Kidney epithelial cell (primary cell): ENCODE measurements around the gene NUB1. TPM values are rescaled to one million over a fixed set of nuclear protein-coding genes. Genes with fewer than 3 reads are reported as not detected.

Experiments used
- DNase-seq: peaks from one replicate; pipeline ENCODE4 v3.0.0-alpha.2; 2010; ENCODE audit warnings: low read depth
- H3K27me3 ChIP-seq: 2 replicates; pipeline ENCODE4 v1.6.0; 2011; ENCODE audit warnings: low read length; ENCODE audit not compliant: control insufficient read depth, insufficient read depth
- H3K36me3 ChIP-seq: 2 replicates; pipeline ENCODE4 v1.5.1; 2011; ENCODE audit warnings: low read length; ENCODE audit not compliant: control insufficient read depth, insufficient read depth
- H3K4me3 ChIP-seq: 2 replicates; pipeline ENCODE4 v1.5.1; 2011; ENCODE audit warnings: low read depth, mild to moderate bottlenecking, control low read depth, low read length
- total RNA-seq: library from RNA; depleted of rRNA; stranded (reverse); fragments of >200 nt; gene quantifications from 2 replicates; pipeline ENCODE4 v1.2.3, GENCODE V29; 2015
- TF ChIP-seq, protein P1 (sequence below): IDR thresholded peaks from 2 replicates; pipeline ENCODE4 v1.5.1; 2011; ENCODE audit warnings: mild to moderate bottlenecking, moderate library complexity, low read length, control low read depth, inconsistent platforms; ENCODE audit not compliant: insufficient read depth, poor library complexity, severe bottlenecking

The NUB1 gene
- total RNA-seq, 1 donor from 2014 or later: 60.2 TPM

GRCh38 chr7:151398446-151399304 is 57.1 kb downstream of the NUB1 start:
- no peak for DNase-seq
- TF ChIP-seq, protein P1, sequence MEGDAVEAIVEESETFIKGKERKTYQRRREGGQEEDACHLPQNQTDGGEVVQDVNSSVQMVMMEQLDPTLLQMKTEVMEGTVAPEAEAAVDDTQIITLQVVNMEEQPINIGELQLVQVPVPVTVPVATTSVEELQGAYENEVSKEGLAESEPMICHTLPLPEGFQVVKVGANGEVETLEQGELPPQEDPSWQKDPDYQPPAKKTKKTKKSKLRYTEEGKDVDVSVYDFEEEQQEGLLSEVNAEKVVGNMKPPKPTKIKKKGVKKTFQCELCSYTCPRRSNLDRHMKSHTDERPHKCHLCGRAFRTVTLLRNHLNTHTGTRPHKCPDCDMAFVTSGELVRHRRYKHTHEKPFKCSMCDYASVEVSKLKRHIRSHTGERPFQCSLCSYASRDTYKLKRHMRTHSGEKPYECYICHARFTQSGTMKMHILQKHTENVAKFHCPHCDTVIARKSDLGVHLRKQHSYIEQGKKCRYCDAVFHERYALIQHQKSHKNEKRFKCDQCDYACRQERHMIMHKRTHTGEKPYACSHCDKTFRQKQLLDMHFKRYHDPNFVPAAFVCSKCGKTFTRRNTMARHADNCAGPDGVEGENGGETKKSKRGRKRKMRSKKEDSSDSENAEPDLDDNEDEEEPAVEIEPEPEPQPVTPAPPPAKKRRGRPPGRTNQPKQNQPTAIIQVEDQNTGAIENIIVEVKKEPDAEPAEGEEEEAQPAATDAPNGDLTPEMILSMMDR: no peak
- peaks cover 14% of the 10 kb centered on the region for H3K27me3 ChIP-seq
- no peak overlapping the region for H3K4me3 ChIP-seq
- H3K36me3 ChIP-seq: no peaks in the 10 kb centered on the region

- TF ChIP-seq, protein P1: no peak
- H3K36me3 ChIP-seq: no peaks in the 10 kb centered on the region
- DNase-seq: no peak
- peaks cover 14% of the 10 kb centered on the region for H3K27me3 ChIP-seq
- no peak overlapping the region for H3K4me3 ChIP-seq
These were observed 57.6 kb downstream of the NUB1 start for GRCh38 chr7:151399305-151399601.

- TF ChIP-seq, protein P1: no peak
- H3K36me3 ChIP-seq: no peaks in the 10 kb centered on the region
These were observed 58.3 kb downstream of the NUB1 start for GRCh38 chr7:151399906-151400305.

DNA sequence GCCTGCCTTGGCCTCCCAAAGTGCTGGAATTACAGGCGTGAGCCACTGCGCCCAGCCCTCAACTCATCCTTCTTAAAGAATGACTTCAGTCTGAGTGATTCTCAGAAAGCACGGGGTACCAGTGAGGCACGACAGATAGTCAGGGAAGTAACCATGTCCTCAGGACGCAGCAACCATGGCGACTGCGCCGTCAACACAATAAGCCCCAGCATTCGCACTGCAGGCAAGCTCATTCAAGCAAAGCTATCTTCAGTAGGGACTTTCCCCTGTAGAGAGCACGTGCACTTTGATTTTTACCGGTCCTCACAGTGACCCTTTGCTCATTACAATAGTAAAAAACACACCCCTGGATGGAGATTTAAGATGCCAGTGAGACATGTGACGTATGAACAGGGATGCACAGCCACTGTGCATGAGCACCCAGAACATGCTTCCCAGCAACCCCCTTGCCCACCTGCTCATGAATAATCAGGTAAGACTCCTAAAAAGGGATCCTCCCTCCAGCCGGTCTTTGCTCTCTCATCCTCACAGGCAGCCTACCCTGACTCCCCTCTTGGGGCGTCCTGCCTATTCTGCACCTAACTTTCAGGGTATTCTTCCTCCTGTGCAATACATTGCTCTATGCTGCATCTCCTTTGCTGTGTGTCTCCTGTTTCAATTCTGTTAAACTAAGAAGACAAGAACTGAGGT is 59.2 kb downstream of the NUB1 start:
- Histone ChIP-seq H3K4me3 (no peak overlapping the region), H3K27me3 (peaks cover 13% of the 10 kb centered on the region), H3K36me3 (no peaks in the 10 kb centered on the region)
- DNase-seq: no peak
- TF ChIP-seq, protein P1: no peak

More at GRCh38 chr7:151399906-151400305, 58.3 kb downstream of the NUB1 start:
- no peak for DNase-seq
- Histone ChIP-seq H3K4me3 (no peak overlapping the region), H3K27me3 (peaks cover 14% of the 10 kb centered on the region)

DNA sequence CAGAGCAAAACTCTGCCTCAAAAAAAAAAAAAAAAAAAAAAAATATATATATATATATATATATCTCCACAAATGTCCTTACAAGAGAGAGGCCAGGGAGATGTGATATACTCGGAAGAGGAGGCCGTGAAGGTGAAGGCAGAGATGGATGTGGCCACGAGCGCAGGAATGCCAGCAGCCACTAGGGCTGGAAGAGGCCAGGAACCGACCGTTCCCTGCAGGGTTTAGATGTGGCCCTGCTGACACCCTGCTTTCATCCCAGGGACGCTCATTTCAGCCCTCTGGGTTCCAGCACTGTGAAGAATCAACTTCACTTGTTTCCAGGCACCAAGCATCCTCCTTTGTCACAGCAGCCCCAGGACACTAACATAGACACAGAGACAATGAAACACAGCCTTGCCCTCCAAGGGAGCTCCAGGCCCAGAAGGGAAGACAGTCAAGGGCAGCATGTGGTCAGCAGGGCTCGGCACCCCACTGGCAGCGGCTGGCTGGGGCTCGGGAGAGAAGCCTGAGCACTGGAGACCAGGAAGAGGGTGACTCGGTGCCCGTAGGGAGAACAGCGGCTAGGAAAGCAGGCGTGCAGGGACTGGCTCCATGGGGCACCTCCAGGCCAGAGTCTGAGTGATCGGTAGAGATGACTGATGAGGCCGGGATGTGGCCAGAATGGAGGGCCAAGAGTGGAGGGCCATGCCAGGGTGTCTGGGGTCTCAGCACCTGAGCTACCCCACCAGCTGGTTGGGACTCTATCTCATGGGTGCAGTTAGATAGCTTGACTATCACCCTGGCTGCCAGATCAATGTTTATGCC is 60.6 kb downstream of the NUB1 start:
- peaks cover 13% of the 10 kb centered on the region for H3K27me3 ChIP-seq
- H3K4me3 ChIP-seq: no peak overlapping the region
- TF ChIP-seq, protein P1: no peak
- no peaks in the 10 kb centered on the region for H3K36me3 ChIP-seq
- DNase-seq: no peak
